ENCODE measurements around the gene FAM83F. TPM values are rescaled to one million over a fixed set of nuclear protein-coding genes. Genes with fewer than 3 reads are reported as not detected.

FAM83F gene
- total RNA-seq, 1 experiment from 2014 or later, result 43.1 TPM

DNA sequence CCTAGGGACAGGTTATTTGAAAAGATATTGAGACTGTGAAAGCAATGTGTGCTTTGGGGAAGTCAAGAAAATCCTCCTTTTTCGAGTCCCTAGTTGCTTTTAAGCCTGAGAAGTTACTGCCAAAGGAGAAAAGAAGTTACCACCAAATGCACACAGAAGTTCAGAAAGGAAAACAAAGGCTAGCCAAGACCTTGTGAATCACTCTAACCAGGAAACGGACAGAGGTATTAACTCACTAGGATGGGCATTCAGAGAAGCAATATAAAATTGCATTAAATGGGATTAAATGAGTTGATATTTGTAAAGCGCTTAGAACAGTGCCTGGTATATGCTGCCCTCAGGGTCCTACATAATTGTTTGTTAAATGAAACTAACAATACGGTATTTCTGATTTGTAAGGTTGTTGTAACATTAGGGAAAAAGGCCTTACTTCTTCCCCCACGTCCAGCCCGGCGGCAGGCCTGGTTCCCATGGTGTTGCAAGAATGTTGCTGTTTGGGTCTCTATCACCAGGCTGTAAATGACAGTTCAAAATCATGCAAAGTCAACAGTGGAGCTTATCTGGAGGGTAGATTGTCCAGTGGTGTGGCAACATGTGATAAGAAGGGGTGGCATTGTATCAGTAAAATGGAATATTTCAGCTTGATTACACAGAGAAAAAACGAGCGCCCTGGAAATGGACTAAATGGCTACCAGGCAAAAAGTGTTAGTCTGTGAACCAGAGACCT, 27.5 kb upstream of the FAM83F start (continued):
- TF ChIP-seq, protein P1, sequence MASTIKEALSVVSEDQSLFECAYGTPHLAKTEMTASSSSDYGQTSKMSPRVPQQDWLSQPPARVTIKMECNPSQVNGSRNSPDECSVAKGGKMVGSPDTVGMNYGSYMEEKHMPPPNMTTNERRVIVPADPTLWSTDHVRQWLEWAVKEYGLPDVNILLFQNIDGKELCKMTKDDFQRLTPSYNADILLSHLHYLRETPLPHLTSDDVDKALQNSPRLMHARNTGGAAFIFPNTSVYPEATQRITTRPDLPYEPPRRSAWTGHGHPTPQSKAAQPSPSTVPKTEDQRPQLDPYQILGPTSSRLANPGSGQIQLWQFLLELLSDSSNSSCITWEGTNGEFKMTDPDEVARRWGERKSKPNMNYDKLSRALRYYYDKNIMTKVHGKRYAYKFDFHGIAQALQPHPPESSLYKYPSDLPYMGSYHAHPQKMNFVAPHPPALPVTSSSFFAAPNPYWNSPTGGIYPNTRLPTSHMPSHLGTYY (CRISPR knock-in tag; IDR thresholded peaks at IDR 0.05), result no peak
- no peak for TF ChIP-seq SOX15 (CRISPR knock-in tag; IDR thresholded peaks at IDR 0.05)
- TF ChIP-seq, protein P2, sequence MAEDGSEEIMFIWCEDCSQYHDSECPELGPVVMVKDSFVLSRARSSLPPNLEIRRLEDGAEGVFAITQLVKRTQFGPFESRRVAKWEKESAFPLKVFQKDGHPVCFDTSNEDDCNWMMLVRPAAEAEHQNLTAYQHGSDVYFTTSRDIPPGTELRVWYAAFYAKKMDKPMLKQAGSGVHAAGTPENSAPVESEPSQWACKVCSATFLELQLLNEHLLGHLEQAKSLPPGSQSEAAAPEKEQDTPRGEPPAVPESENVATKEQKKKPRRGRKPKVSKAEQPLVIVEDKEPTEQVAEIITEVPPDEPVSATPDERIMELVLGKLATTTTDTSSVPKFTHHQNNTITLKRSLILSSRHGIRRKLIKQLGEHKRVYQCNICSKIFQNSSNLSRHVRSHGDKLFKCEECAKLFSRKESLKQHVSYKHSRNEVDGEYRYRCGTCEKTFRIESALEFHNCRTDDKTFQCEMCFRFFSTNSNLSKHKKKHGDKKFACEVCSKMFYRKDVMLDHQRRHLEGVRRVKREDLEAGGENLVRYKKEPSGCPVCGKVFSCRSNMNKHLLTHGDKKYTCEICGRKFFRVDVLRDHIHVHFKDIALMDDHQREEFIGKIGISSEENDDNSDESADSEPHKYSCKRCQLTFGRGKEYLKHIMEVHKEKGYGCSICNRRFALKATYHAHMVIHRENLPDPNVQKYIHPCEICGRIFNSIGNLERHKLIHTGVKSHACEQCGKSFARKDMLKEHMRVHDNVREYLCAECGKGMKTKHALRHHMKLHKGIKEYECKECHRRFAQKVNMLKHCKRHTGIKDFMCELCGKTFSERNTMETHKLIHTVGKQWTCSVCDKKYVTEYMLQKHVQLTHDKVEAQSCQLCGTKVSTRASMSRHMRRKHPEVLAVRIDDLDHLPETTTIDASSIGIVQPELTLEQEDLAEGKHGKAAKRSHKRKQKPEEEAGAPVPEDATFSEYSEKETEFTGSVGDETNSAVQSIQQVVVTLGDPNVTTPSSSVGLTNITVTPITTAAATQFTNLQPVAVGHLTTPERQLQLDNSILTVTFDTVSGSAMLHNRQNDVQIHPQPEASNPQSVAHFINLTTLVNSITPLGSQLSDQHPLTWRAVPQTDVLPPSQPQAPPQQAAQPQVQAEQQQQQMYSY (CRISPR knock-in tag; IDR thresholded peaks at IDR 0.05), result no peak
- TF ChIP-seq FOXJ3 (CRISPR knock-in tag; IDR thresholded peaks at IDR 0.05; ENCODE audit: borderline replicate concordance), result no peak
- TF ChIP-seq, protein P3, sequence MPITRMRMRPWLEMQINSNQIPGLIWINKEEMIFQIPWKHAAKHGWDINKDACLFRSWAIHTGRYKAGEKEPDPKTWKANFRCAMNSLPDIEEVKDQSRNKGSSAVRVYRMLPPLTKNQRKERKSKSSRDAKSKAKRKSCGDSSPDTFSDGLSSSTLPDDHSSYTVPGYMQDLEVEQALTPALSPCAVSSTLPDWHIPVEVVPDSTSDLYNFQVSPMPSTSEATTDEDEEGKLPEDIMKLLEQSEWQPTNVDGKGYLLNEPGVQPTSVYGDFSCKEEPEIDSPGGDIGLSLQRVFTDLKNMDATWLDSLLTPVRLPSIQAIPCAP (CRISPR knock-in tag; IDR thresholded peaks at IDR 0.05), result no peak
- TF ChIP-seq, protein P4, sequence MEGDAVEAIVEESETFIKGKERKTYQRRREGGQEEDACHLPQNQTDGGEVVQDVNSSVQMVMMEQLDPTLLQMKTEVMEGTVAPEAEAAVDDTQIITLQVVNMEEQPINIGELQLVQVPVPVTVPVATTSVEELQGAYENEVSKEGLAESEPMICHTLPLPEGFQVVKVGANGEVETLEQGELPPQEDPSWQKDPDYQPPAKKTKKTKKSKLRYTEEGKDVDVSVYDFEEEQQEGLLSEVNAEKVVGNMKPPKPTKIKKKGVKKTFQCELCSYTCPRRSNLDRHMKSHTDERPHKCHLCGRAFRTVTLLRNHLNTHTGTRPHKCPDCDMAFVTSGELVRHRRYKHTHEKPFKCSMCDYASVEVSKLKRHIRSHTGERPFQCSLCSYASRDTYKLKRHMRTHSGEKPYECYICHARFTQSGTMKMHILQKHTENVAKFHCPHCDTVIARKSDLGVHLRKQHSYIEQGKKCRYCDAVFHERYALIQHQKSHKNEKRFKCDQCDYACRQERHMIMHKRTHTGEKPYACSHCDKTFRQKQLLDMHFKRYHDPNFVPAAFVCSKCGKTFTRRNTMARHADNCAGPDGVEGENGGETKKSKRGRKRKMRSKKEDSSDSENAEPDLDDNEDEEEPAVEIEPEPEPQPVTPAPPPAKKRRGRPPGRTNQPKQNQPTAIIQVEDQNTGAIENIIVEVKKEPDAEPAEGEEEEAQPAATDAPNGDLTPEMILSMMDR (IDR thresholded peaks at IDR 0.05), result no peak
- TF ChIP-seq TP53 (CRISPR knock-in tag; IDR thresholded peaks at IDR 0.05), result no peak
- no peak for TF ChIP-seq RORB (CRISPR knock-in tag; IDR thresholded peaks at IDR 0.05)
- TF ChIP-seq, protein P5, sequence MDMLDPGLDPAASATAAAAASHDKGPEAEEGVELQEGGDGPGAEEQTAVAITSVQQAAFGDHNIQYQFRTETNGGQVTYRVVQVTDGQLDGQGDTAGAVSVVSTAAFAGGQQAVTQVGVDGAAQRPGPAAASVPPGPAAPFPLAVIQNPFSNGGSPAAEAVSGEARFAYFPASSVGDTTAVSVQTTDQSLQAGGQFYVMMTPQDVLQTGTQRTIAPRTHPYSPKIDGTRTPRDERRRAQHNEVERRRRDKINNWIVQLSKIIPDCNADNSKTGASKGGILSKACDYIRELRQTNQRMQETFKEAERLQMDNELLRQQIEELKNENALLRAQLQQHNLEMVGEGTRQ (CRISPR knock-in tag; IDR thresholded peaks at IDR 0.05), result no peak
- no peak for TF ChIP-seq GRHL2 (CRISPR knock-in tag; IDR thresholded peaks at IDR 0.05; ENCODE audit: insufficient replicate concordance, severe bottlenecking)

DNA sequence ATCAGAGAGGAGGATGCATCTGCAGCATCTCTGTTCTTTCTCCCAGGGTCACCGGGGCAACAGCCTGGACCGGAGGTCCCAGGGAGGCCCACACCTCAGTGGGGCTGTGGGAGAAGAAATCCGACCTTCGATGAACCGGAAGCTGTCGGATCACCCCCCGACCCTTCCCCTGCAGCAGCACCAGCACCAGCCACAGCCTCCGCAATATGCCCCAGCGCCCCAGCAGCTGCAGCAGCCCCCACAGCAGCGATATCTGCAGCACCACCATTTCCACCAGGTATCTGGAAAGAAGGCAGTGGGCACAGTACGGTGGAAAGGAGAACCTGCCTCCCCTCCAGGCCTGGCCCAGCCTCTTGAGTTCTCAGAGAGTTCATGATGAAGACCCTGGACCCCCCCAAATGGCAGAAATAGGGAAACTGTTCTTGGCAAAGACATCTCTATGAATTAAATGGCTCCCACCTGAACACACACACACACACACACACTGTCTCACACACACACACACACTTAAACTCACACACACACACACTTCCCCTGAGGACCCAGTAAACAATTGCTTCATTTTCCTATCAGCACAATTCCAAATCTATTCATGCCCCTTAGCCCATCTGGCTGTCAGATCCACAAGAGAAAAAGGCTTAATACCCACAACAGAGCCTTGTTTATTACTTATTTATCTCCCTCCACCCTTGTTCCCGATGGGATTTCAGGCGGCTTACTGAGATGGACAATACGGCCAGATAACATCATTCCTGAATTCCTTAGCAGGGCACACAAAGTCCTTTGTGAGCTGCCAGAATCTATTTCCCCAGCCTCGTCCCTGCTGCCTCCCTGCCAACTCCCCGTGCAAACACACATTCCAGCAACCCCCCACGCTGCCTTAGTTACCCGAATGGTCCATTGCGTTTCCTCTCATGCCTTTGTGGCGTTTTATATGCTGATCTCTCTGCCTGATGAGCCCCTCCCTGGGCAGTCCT, 26.5 kb upstream of the FAM83F start:
- no peaks in the 10 kb centered on the region for H3K36me3 Mint-ChIP-seq
- no peak for DNase-seq (ENCODE audit: low spot score)
- ATAC-seq, result no peak
- ChIA-PET CTCF (interaction anchor here (0.7 to 1.2 kb wide), 4 partner anchors 14 to 68 kb away, joined by 3 to 5 read pairs (median 3); no protein-coding TSS in a partner anchor), POLR2A (no interaction called here)
- no peaks in the 10 kb centered on the region for H3K9me3 Mint-ChIP-seq
- no peak overlapping the region for H3K4me3 Mint-ChIP-seq
- H3K27ac Mint-ChIP-seq, result no peak overlapping the region
- H3K27me3 Mint-ChIP-seq (ENCODE audit: low read depth), result no peaks in the 10 kb centered on the region; the same call in 1 of the 2 replicates
- peaks cover 21% of the 10 kb centered on the region for H3K4me1 Mint-ChIP-seq
- TF ChIP-seq ATF1 (CRISPR knock-in tag; IDR thresholded peaks at IDR 0.05), result no peak
- TF ChIP-seq, protein P6, sequence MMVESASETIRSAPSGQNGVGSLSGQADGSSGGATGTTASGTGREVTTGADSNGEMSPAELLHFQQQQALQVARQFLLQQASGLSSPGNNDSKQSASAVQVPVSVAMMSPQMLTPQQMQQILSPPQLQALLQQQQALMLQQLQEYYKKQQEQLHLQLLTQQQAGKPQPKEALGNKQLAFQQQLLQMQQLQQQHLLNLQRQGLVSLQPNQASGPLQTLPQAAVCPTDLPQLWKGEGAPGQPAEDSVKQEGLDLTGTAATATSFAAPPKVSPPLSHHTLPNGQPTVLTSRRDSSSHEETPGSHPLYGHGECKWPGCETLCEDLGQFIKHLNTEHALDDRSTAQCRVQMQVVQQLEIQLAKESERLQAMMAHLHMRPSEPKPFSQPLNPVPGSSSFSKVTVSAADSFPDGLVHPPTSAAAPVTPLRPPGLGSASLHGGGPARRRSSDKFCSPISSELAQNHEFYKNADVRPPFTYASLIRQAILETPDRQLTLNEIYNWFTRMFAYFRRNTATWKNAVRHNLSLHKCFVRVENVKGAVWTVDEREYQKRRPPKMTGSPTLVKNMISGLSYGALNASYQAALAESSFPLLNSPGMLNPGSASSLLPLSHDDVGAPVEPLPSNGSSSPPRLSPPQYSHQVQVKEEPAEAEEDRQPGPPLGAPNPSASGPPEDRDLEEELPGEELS (CRISPR knock-in tag; IDR thresholded peaks at IDR 0.05), result no peak
- no peak for TF ChIP-seq ELF4 (CRISPR knock-in tag; IDR thresholded peaks at IDR 0.05; ENCODE audit: low read depth)
- TF ChIP-seq CBFB (CRISPR knock-in tag; IDR thresholded peaks at IDR 0.05; ENCODE audit: low read depth), result no peak
- TF ChIP-seq, protein P7, sequence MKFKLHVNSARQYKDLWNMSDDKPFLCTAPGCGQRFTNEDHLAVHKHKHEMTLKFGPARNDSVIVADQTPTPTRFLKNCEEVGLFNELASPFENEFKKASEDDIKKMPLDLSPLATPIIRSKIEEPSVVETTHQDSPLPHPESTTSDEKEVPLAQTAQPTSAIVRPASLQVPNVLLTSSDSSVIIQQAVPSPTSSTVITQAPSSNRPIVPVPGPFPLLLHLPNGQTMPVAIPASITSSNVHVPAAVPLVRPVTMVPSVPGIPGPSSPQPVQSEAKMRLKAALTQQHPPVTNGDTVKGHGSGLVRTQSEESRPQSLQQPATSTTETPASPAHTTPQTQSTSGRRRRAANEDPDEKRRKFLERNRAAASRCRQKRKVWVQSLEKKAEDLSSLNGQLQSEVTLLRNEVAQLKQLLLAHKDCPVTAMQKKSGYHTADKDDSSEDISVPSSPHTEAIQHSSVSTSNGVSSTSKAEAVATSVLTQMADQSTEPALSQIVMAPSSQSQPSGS (CRISPR knock-in tag; IDR thresholded peaks at IDR 0.05; ENCODE audit: borderline replicate concordance, low read depth), result no peak
- no peak for TF ChIP-seq NR1H2 (CRISPR knock-in tag; IDR thresholded peaks at IDR 0.05)
- TF ChIP-seq ZNF671 (CRISPR knock-in tag; IDR thresholded peaks at IDR 0.05), result no peak
- no peak for TF ChIP-seq NFATC4 (CRISPR knock-in tag; IDR thresholded peaks at IDR 0.05)
- TF ChIP-seq, protein P8, sequence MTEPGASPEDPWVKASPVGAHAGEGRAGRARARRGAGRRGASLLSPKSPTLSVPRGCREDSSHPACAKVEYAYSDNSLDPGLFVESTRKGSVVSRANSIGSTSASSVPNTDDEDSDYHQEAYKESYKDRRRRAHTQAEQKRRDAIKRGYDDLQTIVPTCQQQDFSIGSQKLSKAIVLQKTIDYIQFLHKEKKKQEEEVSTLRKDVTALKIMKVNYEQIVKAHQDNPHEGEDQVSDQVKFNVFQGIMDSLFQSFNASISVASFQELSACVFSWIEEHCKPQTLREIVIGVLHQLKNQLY (CRISPR knock-in tag; IDR thresholded peaks at IDR 0.05), result no peak

Measured in WTC11 (cell line).